K562 (cell line): Measurements from ENCODE around the gene RGS3. TPM values are rescaled to one million over a fixed set of nuclear protein-coding genes. Genes with fewer than 3 reads are reported as not detected.

Experiments used
- ARID2 ChIP-seq: fragments of 450-650 bp; IDR thresholded peaks from 2 replicates; pipeline ENCODE4 v1.6.1; 2017; ENCODE audit warnings: antibody characterized with exemption, mild to moderate bottlenecking
- CTCF ChIP-seq, 3 experiments: IDR thresholded peaks in 2 of 3; conservative IDR thresholded peaks in 1 of 3; 2 replicates each; pipeline ENCODE4 v1.5.1; 2011 to 2012; ENCODE audit warnings: low read length in 3 of 3, mild to moderate bottlenecking in 3 of 3, control low read depth in 2 of 3, improper control_type of control experiment in 1 of 3, inconsistent platforms in 1 of 3, low read depth in 1 of 3, mixed read lengths in 1 of 3, moderate library complexity in 1 of 3; ENCODE audit not compliant: insufficient read depth in 2 of 3
- FOXJ2 ChIP-seq: fragments of 200-800 bp; sonication (Bioruptor generic); IDR thresholded peaks from 2 replicates; pipeline ENCODE4 v1.6.1; 2016; ENCODE audit warnings: missing genetic modification characterization, missing compliant biosample characterization
- FOXJ3 ChIP-seq: sonication (generic); formaldehyde crosslinking; IDR thresholded peaks from 2 replicates; pipeline ENCODE4 v1.4.0; 2020; ENCODE audit warnings: mild to moderate bottlenecking, missing genetic modification reagents
- FOXO4 ChIP-seq: fragments of 450-650 bp; formaldehyde crosslinking; IDR thresholded peaks from 2 replicates; pipeline ENCODE4 v1.4.0; 2020; ENCODE audit warnings: mild to moderate bottlenecking, moderate library complexity
- HDAC2 ChIP-seq: fragments of 450-650 bp; IDR thresholded peaks from 2 replicates; pipeline ENCODE4 v1.6.1; 2016; ENCODE audit warnings: mild to moderate bottlenecking
- HDAC3 ChIP-seq: fragments of 450-650 bp; IDR thresholded peaks from 2 replicates; pipeline ENCODE4 v1.6.1; 2018; ENCODE audit warnings: borderline replicate concordance, mild to moderate bottlenecking, moderate library complexity; ENCODE audit not compliant: partially characterized antibody
- HDGF ChIP-seq: fragments of 450-650 bp; IDR thresholded peaks from 2 replicates; pipeline ENCODE4 v1.6.1; 2016
- PRMT5 ChIP-seq: sonication (generic); formaldehyde crosslinking; IDR thresholded peaks from 2 replicates; pipeline ENCODE4 v1.5.0; 2020; ENCODE audit warnings: missing genetic modification reagents
- RAD21 ChIP-seq, 2 experiments: fragments of 250-450 bp in 1 of 2; fragments of 450-650 bp in 1 of 2; sonication (Bioruptor Pico) in 1 of 2; formaldehyde crosslinking in 1 of 2; IDR thresholded peaks in 1 of 2; conservative IDR thresholded peaks in 1 of 2; 2 replicates each; pipeline versions ENCODE4 v1.4.0 to v1.8.0; 2020 to 2022; ENCODE audit warnings: mild to moderate bottlenecking in 2 of 2, moderate library complexity in 1 of 2
- REST ChIP-seq, 2 experiments: fragments of 450-650 bp; formaldehyde crosslinking in 1 of 2; IDR thresholded peaks; 2 replicates each; pipeline versions ENCODE4 v1.4.0 to v1.6.1; 2014 to 2020; ENCODE audit warnings: mild to moderate bottlenecking in 2 of 2, borderline replicate concordance in 1 of 2, low read depth in 1 of 2
- STAG1 ChIP-seq: sonication (generic); formaldehyde crosslinking; IDR thresholded peaks from 2 replicates; pipeline ENCODE4 v1.5.0; 2020; ENCODE audit warnings: missing genetic modification reagents, borderline replicate concordance
- TFAP4 ChIP-seq: sonication (generic); formaldehyde crosslinking; IDR thresholded peaks from 2 replicates; pipeline ENCODE4 v1.8.0; 2022; ENCODE audit warnings: missing genetic modification reagents, mild to moderate bottlenecking, moderate library complexity, borderline replicate concordance
- ZBTB7A ChIP-seq: IDR thresholded peaks from 2 replicates; pipeline ENCODE4 v1.6.1; 2011; ENCODE audit warnings: low read depth, mild to moderate bottlenecking, low read length, moderate library complexity, borderline replicate concordance; ENCODE audit not compliant: control insufficient read depth
- ZNF3 ChIP-seq: fragments of 250-450 bp; sonication (Bioruptor Pico); IDR thresholded peaks from 2 replicates; pipeline ENCODE4 v1.5.0; 2021; ENCODE audit warnings: mild to moderate bottlenecking, moderate library complexity
- polyA plus RNA-seq, 8 experiments: library from polyadenylated mRNA; depleted of rRNA in 4 of 8; stranded (reverse) in 5 of 8; unstranded in 3 of 8; fragments of >200 nt; fragmentation: Nextera tagmentation in 2 of 8; fragmentation: Illumina TruSeq in 1 of 8; extraction: Ambion mirVana in 2 of 8; extraction: Trizol in 1 of 8; gene quantifications; 2 replicates each; pipeline versions ENCODE4 v1.2.1 to v1.2.3, GENCODE V29; 2011 to 2014; ENCODE audit warnings: inconsistent platforms in 1 of 8, missing spikeins in 1 of 8
- total RNA-seq, 7 experiments: library from RNA; depleted of rRNA in 6 of 7; stranded (reverse); fragments of >200 nt in 6 of 7; fragmentation: Illumina TruSeq in 2 of 7; extraction: Trizol in 2 of 7; gene quantifications; 2 replicates each; pipeline versions ENCODE4 v1.2.1 to v1.2.3, GENCODE V29; 2011 to 2021; ENCODE audit warnings: low replicate concordance in 1 of 7

RGS3 gene
- total and polyA plus RNA-seq, 9 of the 15 experiments (the other 6 are each of a cell fraction or from before 2014, with no cell fraction given): 0.08 to 2.9 (median 0.95) TPM

GRCh38 chr9:113587471-113588031 lies 124.0 kb downstream of the RGS3 start (continued):
- TF ChIP-seq REST (IDR thresholded peaks at IDR 0.05; ENCODE audit: borderline replicate concordance): peak; percentile 80
- TF ChIP-seq REST (CRISPR knock-in tag; IDR thresholded peaks at IDR 0.05; ENCODE audit: low read depth): no peak
- peak; percentile 89 for TF ChIP-seq ARID2
- TF ChIP-seq PRMT5 (CRISPR knock-in tag): no peak
- peak; percentile 72 to 90 (median 86) for TF ChIP-seq CTCF (IDR thresholded peaks at IDR 0.05 in 2 of 3, conservative IDR thresholded peaks at IDR 0.05 in 1 of 3; ENCODE audit: insufficient read depth in 2 of 3, low read depth in 1 of 3, low read length in 3 of 3)
- TF ChIP-seq RAD21 (CRISPR knock-in tag; conservative IDR thresholded peaks at IDR 0.05 in 1 of 2, IDR thresholded peaks at IDR 0.05 in 1 of 2): peak; percentile 74 to 84
- peak; percentile 25; the same call in 1 of the 2 replicates for TF ChIP-seq ZBTB7A
- no peak for TF ChIP-seq FOXJ3 (CRISPR knock-in tag)
- TF ChIP-seq HDGF: peak; percentile 78; the same call in 1 of the 2 replicates
- TF ChIP-seq ZNF3: no peak
- TF ChIP-seq FOXO4 (CRISPR knock-in tag): no peak
- TF ChIP-seq HDAC2: no peak
- peak; percentile 94 for TF ChIP-seq TFAP4 (CRISPR knock-in tag)
- TF ChIP-seq FOXJ2 (tag): no peak
- no peak for TF ChIP-seq HDAC3
- peak; percentile 77; the same call in 1 of the 2 replicates for TF ChIP-seq STAG1 (CRISPR knock-in tag)
